Hepatocyte (in vitro differentiated cells): ENCODE results near the gene DNAH11. TPM values are rescaled to one million over a fixed set of nuclear protein-coding genes. Genes with fewer than 3 reads are reported as not detected.

Source experiments
- DNase-seq: peaks from one replicate; pipeline ENCODE4 v3.0.0-alpha.2; 2016; ENCODE audit warnings: low spot score
- H2AFZ ChIP-seq: fragments of 200-600 bp; sonication (generic); 2 replicates; pipeline ENCODE4 v1.6.0; 2016; ENCODE audit warnings: antibody characterized with exemption, mild to moderate bottlenecking
- H3K27ac ChIP-seq: fragments of 200-600 bp; sonication (generic); 2 replicates; pipeline ENCODE4 v1.5.1; 2016; ENCODE audit warnings: mild to moderate bottlenecking
- H3K27me3 ChIP-seq: fragments of 200-600 bp; sonication (generic); 2 replicates; pipeline ENCODE4 v1.6.1; 2016
- H3K36me3 ChIP-seq: fragments of 200-600 bp; sonication (generic); replicated peaks from 2 replicates; pipeline ENCODE4 v1.5.1; 2016; ENCODE audit warnings: low read depth; ENCODE audit not compliant: insufficient read depth
- H3K4me1 ChIP-seq: fragments of 200-600 bp; sonication (generic); 2 replicates; pipeline ENCODE4 v1.5.1; 2016; ENCODE audit warnings: mild to moderate bottlenecking, moderate library complexity; ENCODE audit not compliant: insufficient read depth
- H3K4me2 ChIP-seq: fragments of 200-600 bp; sonication (generic); 2 replicates; pipeline ENCODE4 v1.6.0; 2016
- H3K4me3 ChIP-seq: fragments of 200-600 bp; sonication (generic); 2 replicates; pipeline ENCODE4 v1.5.1; 2016; ENCODE audit warnings: mild to moderate bottlenecking
- H3K79me2 ChIP-seq: fragments of 200-600 bp; sonication (generic); 2 replicates; pipeline ENCODE4 v1.6.0; 2017; ENCODE audit warnings: mild to moderate bottlenecking
- H3K9me2 ChIP-seq: fragments of 200-600 bp; sonication (generic); replicated peaks from 2 replicates; pipeline ENCODE4 v1.6.0; 2017; ENCODE audit warnings: mild to moderate bottlenecking; ENCODE audit not compliant: insufficient read depth
- H3K9me3 ChIP-seq: fragments of 200-600 bp; sonication (generic); 2 replicates; pipeline ENCODE4 v1.5.1; 2016; ENCODE audit warnings: low read depth, mild to moderate bottlenecking
- H4K20me1 ChIP-seq: fragments of 200-600 bp; sonication (generic); 2 replicates; pipeline ENCODE4 v1.6.0; 2016; ENCODE audit warnings: mild to moderate bottlenecking; ENCODE audit not compliant: insufficient read depth, poor library complexity, severe bottlenecking
- CTCF ChIP-seq: fragments of 200-600 bp; sonication (generic); IDR thresholded peaks from 2 replicates; pipeline ENCODE4 v1.5.1; 2016; ENCODE audit warnings: antibody characterized with exemption, mild to moderate bottlenecking; ENCODE audit not compliant: poor library complexity
- EZH2 ChIP-seq: fragments of 200-600 bp; sonication (generic); IDR thresholded peaks from 2 replicates; pipeline ENCODE4 v1.6.1; 2016; ENCODE audit warnings: antibody characterized with exemption, mild to moderate bottlenecking, borderline replicate concordance
- EZH2phosphoT487 ChIP-seq: fragments of 200-600 bp; sonication (generic); IDR thresholded peaks from one replicate; pipeline ENCODE4 v1.6.1; 2018; ENCODE audit warnings: antibody characterized with exemption, mild to moderate bottlenecking, low read depth, moderate library complexity; ENCODE audit not compliant: unreplicated experiment, severe bottlenecking
- WGBS: methylation state at CpG from one replicate; pipeline ENCODE4 v1.1.6; 2016; ENCODE audit warnings: low lambda C conversion rate; ENCODE audit errors: missing lambda C conversion rate; 5-methylcytosine and 5-hydroxymethylcytosine counted together
- polyA plus RNA-seq: library from polyadenylated mRNA; unstranded; fragments of >200 nt; fragmentation: Nextera tagmentation; extraction: Ambion mirVana; gene quantifications from 2 replicates; pipeline ENCODE4 v1.2.1, GENCODE V29; 2016
- total RNA-seq: library from RNA; depleted of rRNA; stranded (reverse); fragments of >200 nt; gene quantifications from 2 replicates; pipeline ENCODE4 v1.2.3, GENCODE V29; 2014

The DNAH11 gene
- total and polyA plus RNA-seq, 2 experiments from 2014 or later, result 0.43 to 1.3 TPM

DNA sequence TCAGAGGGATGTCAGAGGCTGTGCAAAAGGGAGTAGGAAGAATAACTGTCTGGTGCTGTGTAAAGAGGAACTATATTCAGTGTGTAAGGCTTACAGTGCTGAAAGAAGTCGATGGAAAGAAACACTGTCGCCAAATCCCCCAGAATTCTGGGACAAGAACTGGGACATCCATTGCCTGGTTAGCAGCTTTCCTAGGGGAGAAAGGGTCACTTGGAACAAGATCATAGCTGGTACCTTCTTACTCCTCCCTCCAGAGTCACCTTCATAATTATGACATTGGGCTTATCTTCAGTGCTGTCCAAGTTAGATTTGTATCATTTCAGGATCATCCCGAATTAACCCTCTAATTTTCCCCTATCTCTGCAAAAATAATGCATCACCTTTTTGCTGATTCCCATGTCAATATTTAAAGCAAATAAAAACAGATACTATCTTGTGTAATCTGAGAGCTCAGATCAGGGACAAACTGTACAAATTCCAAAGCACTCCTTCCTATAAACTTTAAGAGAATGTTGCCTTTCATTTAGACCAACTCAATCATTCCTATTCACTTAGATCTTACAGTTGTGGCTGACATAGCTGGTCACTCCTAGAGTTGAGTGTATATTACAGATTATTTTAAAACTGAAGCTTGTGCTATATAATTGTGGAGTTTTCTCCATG lies 96.5 kb downstream of the DNAH11 start:
- no peaks in the 10 kb centered on the region for H3K9me3 ChIP-seq
- 83% methylated on average over 3 of the region's 3 CpGs for WGBS
- H3K79me2 ChIP-seq, result no peaks in the 10 kb centered on the region
- no peaks in the 10 kb centered on the region for H3K4me1 ChIP-seq
- H3K9me2 ChIP-seq, result no peaks in the 10 kb centered on the region
- TF ChIP-seq CTCF (no peak), EZH2phosphoT487 (no peak), EZH2 (no peak)
- H3K27ac ChIP-seq, result no peak overlapping the region
- DNase-seq, result no peak
- no peaks in the 10 kb centered on the region for H4K20me1 ChIP-seq
- H3K36me3 ChIP-seq, result no peaks in the 10 kb centered on the region
- H3K27me3 ChIP-seq, result no peaks in the 10 kb centered on the region
- no peak overlapping the region for H3K4me3 ChIP-seq
- H2AFZ ChIP-seq, result no peak overlapping the region
- no peak overlapping the region for H3K4me2 ChIP-seq

DNA sequence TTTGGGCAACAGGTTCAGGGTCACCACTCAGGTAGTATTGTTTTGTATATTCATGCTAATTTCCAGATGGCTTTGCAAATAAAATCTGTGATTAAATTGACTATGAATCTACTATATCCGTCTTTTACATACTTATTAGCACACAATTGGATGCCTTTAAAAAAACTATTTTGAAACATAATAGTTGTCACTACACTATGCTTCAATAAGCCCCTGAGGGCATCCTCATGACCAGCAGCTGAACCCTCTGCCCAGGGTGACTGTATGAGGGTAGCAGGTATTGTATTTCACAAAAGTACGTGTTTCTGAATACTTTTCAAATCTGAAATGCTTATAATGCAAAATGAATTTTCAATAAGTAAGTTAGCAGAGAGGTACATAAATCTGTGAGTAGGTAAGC lies 97.3 kb downstream of the DNAH11 start:
- no peaks in the 10 kb centered on the region for H3K79me2 ChIP-seq
- no peak overlapping the region for H3K4me2 ChIP-seq
- H3K4me1 ChIP-seq, result no peaks in the 10 kb centered on the region
- no peaks in the 10 kb centered on the region for H3K36me3 ChIP-seq
- 84% methylated on average over 2 of the region's 2 CpGs for WGBS
- H3K4me3 ChIP-seq, result no peak overlapping the region
- no peaks in the 10 kb centered on the region for H3K9me2 ChIP-seq
- no peak for DNase-seq
- no peak for TF ChIP-seq EZH2phosphoT487
- TF ChIP-seq CTCF, result no peak
- no peak for TF ChIP-seq EZH2
- H3K27ac ChIP-seq, result no peak overlapping the region
- no peaks in the 10 kb centered on the region for H3K9me3 ChIP-seq
- no peak overlapping the region for H2AFZ ChIP-seq
- H4K20me1 ChIP-seq, result no peaks in the 10 kb centered on the region
- no peaks in the 10 kb centered on the region for H3K27me3 ChIP-seq

- Histone ChIP-seq H3K9me2 (no peaks in the 10 kb centered on the region), H3K4me1 (no peaks in the 10 kb centered on the region), H3K27me3 (no peaks in the 10 kb centered on the region), H3K9me3 (no peaks in the 10 kb centered on the region), H3K27ac (no peak overlapping the region), H4K20me1 (no peaks in the 10 kb centered on the region), H2AFZ (no peak overlapping the region), H3K4me2 (no peak overlapping the region), H3K36me3 (no peaks in the 10 kb centered on the region), H3K79me2 (no peaks in the 10 kb centered on the region), H3K4me3 (no peak overlapping the region)
- 69% methylated on average over 4 of the region's 4 CpGs for WGBS
- no peak for DNase-seq
- no peak for TF ChIP-seq CTCF
- no peak for TF ChIP-seq EZH2
- no peak for TF ChIP-seq EZH2phosphoT487
Measured at GRCh38 chr7:21641546-21641945, 98.7 kb downstream of the DNAH11 start.

DNA sequence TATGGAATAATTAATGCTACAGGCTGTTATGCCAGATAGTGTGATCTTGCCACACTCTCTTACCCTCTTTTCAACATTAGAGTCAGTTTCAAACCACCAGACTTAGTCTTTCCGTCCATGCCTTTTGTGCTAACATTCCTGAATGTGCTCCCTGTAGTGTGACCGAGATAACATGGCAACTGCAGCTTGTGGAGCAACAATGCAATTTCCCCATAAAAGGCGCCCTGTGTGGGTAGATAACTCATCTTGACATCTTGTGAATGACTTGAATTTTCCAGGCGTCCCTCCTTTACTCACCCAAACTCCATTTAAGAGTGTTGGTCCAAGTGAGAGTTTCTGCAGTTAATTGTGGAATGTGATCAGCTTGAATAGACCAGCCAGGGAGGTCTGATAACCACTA lies 99.6 kb downstream of the DNAH11 start:
- Histone ChIP-seq H3K4me1 (no peaks in the 10 kb centered on the region), H3K27ac (no peak overlapping the region), H3K9me3 (no peaks in the 10 kb centered on the region), H3K4me2 (no peak overlapping the region), H4K20me1 (no peaks in the 10 kb centered on the region), H3K27me3 (no peaks in the 10 kb centered on the region), H3K9me2 (no peaks in the 10 kb centered on the region), H3K36me3 (no peaks in the 10 kb centered on the region), H2AFZ (no peak overlapping the region), H3K79me2 (no peaks in the 10 kb centered on the region), H3K4me3 (no peak overlapping the region)
- no peak for TF ChIP-seq CTCF
- no peak for TF ChIP-seq EZH2phosphoT487
- TF ChIP-seq EZH2, result no peak
- no peak for DNase-seq
- WGBS, result 55% methylated on average over 4 of the region's 4 CpGs
